Measurements from ENCODE around the gene SORBS1. TPM values are rescaled to one million over a fixed set of nuclear protein-coding genes. Genes with fewer than 3 reads are reported as not detected.

The SORBS1 gene
- total and polyA plus RNA-seq, 2 of the 13 experiments (the other 11 are each of a cell fraction or from before 2014, with no cell fraction given): 16.8 to 39.8 TPM

- TF ChIP-seq U2AF1 (optimal IDR thresholded peaks at IDR 0.05; ENCODE audit: low read depth, low read length) (no peak), RBM22 (optimal IDR thresholded peaks at IDR 0.05; ENCODE audit: low read length) (no peak), NR0B2 (CRISPR knock-in tag; IDR thresholded peaks at IDR 0.05) (no peak), SIN3A (IDR thresholded peaks at IDR 0.05; ENCODE audit: borderline replicate concordance, low read depth, low read length) (no peak), ZFP36L1 (CRISPR knock-in tag; IDR thresholded peaks at IDR 0.05) (no peak)
These were observed 169.0 kb downstream of the SORBS1 start (continued) for GRCh38 chr10:95392217-95392584.

GRCh38 chr10:95391581-95392216 lies 169.5 kb downstream of the SORBS1 start:
- in situ Hi-C loops (cut with HindIII; ENCODE audit: extremely low pct_ligation_motif_present, low pct_unique_long_range_greater_than_20kb): no loop called here
- no peak for ATAC-seq
- intact Hi-C loops (cut with micrococcal nuclease; ENCODE audit: unreplicated experiment): no loop called here
- 95% methylated on average over 4 of the region's 4 CpGs for WGBS (ENCODE audit: low lambda C conversion rate)
- Histone ChIP-seq H3K4me2 (ENCODE audit: low read depth, low read length) (no peak overlapping the region), H2AFZ (ENCODE audit: low read length) (no peak overlapping the region), H3K27me3 (ENCODE audit: control insufficient read depth in 1 of 2, insufficient read depth in 2 of 2, low read length in 2 of 2) (no peaks in the 10 kb centered on the region), H3K9ac (ENCODE audit: insufficient read depth, low read depth, low read length) (no peak overlapping the region), H3K79me2 (ENCODE audit: insufficient read depth, low read length) (no peaks in the 10 kb centered on the region), H3K36me3 (replicated peaks in 1 of 2; ENCODE audit: control insufficient read depth in 1 of 2, insufficient read depth in 2 of 2, low read length in 2 of 2) (peaks cover 11 to 37% of the 10 kb centered on the region in 2 experiments), H3K4me3 (replicated peaks in 1 of 3; ENCODE audit: insufficient read depth in 1 of 3, low read depth in 2 of 3, low read length in 3 of 3) (no peak overlapping the region), H3K27ac (ENCODE audit: extremely low read length, insufficient read depth, low read length) (no peak overlapping the region), H4K20me1 (ENCODE audit: insufficient read depth, low read length) (no peaks in the 10 kb centered on the region), H3K9me3 (ENCODE audit: low read length) (no peaks in the 10 kb centered on the region), H3K4me1 (ENCODE audit: insufficient read depth, low read length) (peaks cover 35% of the 10 kb centered on the region)
- BruUV-seq (replicated peaks): no TSS peak
- CTCF ChIA-PET (ENCODE audit: low intra/inter-chr PET ratio, low total read pairs): no interaction called here
- no peak for DNase-seq (ENCODE audit: low spot score)
- TF ChIP-seq REST (IDR thresholded peaks at IDR 0.05; ENCODE audit: borderline replicate concordance in 1 of 2, low read depth in 1 of 2, low read length in 2 of 2) (peak; percentile 57 to 91), ZBTB3 (CRISPR knock-in tag; IDR thresholded peaks at IDR 0.05; ENCODE audit: borderline replicate concordance, low read depth) (no peak), ZNF34 (CRISPR knock-in tag; IDR thresholded peaks at IDR 0.05; ENCODE audit: borderline replicate concordance) (no peak), PRDM10 (CRISPR knock-in tag; IDR thresholded peaks at IDR 0.05; ENCODE audit: low read depth) (no peak), ZNF253 (CRISPR knock-in tag; IDR thresholded peaks at IDR 0.05; ENCODE audit: borderline replicate concordance) (no peak), MIER2 (CRISPR knock-in tag; IDR thresholded peaks at IDR 0.05) (peak; percentile 88)
- FAIRE-seq: no peak
- POLR2A ChIA-PET: interaction anchor here (0.7 kb wide), 1 partner anchor 15 kb away, joined by 3 read pairs; no protein-coding TSS in a partner anchor
